Measurements from ENCODE around the gene KCNT2. TPM values are rescaled to one million over a fixed set of nuclear protein-coding genes. Genes with fewer than 3 reads are reported as not detected.
"Not testable (repeated sequence)": the region's sequence is repeated elsewhere in the genome, so short reads cannot be mapped to it uniquely, and the experiment has no call there.

The KCNT2 gene
- total and polyA plus RNA-seq, 2 donors, result 4.7 to 31.2 TPM

DNA sequence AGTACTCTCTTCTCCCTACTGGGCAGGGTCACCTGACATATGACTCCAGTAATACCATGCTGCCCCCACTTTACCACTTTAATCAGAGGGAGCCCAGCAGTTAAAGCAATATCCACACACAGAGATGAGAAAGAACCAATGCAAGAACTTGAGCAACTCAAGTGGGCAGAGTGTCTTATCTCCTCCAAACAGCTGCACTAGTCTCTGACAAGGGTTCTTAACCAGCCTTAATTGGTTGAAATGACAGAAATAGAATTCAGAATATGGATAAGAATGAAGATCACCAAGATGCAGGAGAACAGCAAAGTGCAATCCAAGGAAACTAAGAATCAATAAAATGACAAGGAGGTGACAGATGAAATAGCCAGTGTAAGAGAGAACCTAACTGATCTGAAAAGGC, 91.0 kb downstream of the KCNT2 start:
- H3K4me1 ChIP-seq (ENCODE audit: insufficient read depth), result no peaks in the 10 kb centered on the region
- no peak for DNase-seq (ENCODE audit: extremely low spot score)

DNA sequence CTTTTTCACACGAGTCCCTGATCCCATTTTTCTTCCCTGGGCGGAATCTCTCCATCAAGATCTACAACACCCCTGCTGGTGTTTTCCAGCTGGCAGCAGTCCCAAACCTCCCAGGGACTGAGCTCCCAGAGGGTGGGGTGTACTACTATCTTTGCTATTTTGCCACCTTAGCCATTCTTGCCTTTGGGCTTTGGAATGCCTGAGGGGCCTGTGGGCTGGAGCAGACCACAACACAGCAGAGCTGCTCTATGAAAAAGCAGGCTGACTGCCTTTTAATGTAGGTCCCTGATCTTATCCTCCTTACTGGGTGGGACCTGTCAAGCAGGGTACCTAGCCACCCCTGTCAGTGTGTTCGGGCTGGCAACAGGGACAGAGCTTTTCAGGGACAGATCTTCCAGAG, 91.9 kb downstream of the KCNT2 start:
- DNase-seq (ENCODE audit: extremely low spot score), result no peak
- no peak overlapping the region for H3K4me3 ChIP-seq (ENCODE audit: low read depth, low read length)
- H3K27ac ChIP-seq (ENCODE audit: low read depth), result no peak overlapping the region
- no peaks in the 10 kb centered on the region for H3K36me3 ChIP-seq (ENCODE audit: insufficient read depth)
- no peaks in the 10 kb centered on the region for H3K4me1 ChIP-seq (ENCODE audit: insufficient read depth)
- 78% methylated on average over 3 of the region's 3 CpGs for WGBS

More for the DNA sequence above, 91.0 kb downstream of the KCNT2 start:
- no peak overlapping the region for H3K27ac ChIP-seq (ENCODE audit: low read depth)
- H3K36me3 ChIP-seq (ENCODE audit: insufficient read depth), result no peaks in the 10 kb centered on the region
- H3K4me3 ChIP-seq (ENCODE audit: low read depth, low read length), result no peak overlapping the region

DNA sequence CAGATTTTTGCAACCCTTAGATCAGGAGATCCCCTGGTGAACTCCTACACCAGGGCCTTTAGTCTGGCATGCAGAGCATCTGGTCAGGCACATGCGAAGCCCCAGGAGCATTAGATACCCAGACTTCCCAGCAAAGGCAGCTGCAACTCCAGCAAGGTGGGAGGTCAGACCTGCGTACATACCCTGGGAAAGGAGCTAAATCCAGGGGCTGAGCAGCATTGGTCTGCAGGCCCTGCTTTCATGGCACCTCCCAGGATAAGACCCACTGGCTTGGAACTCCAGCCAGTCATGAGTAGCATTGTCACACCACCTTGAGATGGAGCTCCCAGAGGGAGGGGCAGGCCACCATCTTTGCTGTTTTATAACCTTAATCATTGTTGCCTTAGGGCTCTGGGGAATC, 92.3 kb downstream of the KCNT2 start:
- no peaks in the 10 kb centered on the region for H3K4me1 ChIP-seq (ENCODE audit: insufficient read depth)
- H3K4me3 ChIP-seq (ENCODE audit: low read depth, low read length), result no peak overlapping the region
- 98% methylated on average over 2 of the region's 2 CpGs for WGBS
- no peak for DNase-seq (ENCODE audit: extremely low spot score)
- no peaks in the 10 kb centered on the region for H3K36me3 ChIP-seq (ENCODE audit: insufficient read depth)
- H3K27ac ChIP-seq (ENCODE audit: low read depth), result no peak overlapping the region

DNA sequence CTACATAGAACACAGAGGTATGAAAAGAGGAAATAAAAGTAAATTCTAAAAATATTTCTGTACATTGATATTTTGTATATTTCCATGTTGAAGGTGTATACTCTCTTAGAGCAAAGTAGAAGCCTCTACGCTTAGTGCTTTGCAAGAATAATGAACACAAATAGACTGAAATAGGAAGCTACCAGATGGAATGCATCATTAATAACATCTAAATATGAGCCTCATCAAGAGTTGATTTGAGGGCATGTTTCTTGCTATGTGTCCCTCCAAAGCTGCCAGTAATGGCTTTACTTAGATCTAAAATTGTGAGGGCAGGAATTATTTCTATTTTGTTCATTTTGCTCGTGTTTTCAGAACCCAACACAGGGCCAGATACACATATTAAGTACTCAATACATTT, 94.4 kb downstream of the KCNT2 start:
- no peak overlapping the region for H3K4me3 ChIP-seq (ENCODE audit: low read depth, low read length)
- 77% methylated on average over 2 of the region's 2 CpGs for WGBS
- no peaks in the 10 kb centered on the region for H3K36me3 ChIP-seq (ENCODE audit: insufficient read depth)
- DNase-seq (ENCODE audit: extremely low spot score), result no peak
- no peak overlapping the region for H3K27ac ChIP-seq (ENCODE audit: low read depth)
- no peaks in the 10 kb centered on the region for H3K4me1 ChIP-seq (ENCODE audit: insufficient read depth)

DNA sequence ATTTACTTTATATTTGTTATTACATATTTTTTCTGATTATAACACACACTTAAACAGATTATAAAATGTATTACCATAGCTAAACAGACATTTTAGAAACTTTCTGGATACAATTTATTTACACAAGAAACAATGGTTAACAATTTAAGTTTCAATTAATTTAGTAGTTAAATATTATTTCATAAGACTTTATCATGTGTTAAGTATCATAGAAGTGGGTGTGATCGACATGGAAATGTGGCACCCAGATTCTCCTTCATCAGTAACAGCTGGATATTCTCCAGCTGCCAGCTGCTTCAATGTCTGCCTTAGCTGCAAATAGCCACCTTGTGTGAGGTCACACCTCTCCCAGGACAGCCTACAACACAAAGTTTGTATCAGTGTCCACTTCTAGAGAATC, 97.8 kb downstream of the KCNT2 start:
- H3K4me3 ChIP-seq (ENCODE audit: low read depth, low read length), result no peak overlapping the region
- no peaks in the 10 kb centered on the region for H3K36me3 ChIP-seq (ENCODE audit: insufficient read depth)
- 79% methylated on average over 1 of the region's 1 CpG for WGBS
- DNase-seq (ENCODE audit: extremely low spot score), result no peak
- H3K27ac ChIP-seq (ENCODE audit: low read depth), result no peak overlapping the region
- H3K4me1 ChIP-seq (ENCODE audit: insufficient read depth), result no peaks in the 10 kb centered on the region

DNA sequence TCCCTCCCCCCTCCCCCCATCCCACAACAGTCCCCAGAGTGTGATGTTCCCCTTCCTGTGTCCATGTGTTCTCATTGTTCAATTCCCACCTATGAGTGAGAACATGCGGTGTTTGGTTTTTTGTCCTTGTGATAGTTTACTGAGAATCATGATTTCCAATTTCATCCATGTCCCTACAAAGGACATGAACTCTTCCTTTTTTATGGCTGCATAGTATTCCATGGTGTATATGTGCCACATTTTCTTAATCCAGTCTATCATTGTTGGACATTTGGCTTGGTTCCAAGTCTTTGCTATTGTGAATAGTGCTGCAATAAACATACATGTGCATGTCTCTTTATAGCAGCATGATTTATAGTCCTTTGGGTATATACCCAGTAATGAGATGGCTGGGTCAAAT, 104.0 kb downstream of the KCNT2 start:
- H3K4me1 ChIP-seq (ENCODE audit: insufficient read depth); H3K4me3 ChIP-seq (ENCODE audit: low read depth, low read length); H3K27ac ChIP-seq (ENCODE audit: low read depth); H3K36me3 ChIP-seq (ENCODE audit: insufficient read depth); DNase-seq (ENCODE audit: extremely low spot score): not testable (repeated sequence)
- 100% methylated on average over 1 of the region's 1 CpG for WGBS

DNA sequence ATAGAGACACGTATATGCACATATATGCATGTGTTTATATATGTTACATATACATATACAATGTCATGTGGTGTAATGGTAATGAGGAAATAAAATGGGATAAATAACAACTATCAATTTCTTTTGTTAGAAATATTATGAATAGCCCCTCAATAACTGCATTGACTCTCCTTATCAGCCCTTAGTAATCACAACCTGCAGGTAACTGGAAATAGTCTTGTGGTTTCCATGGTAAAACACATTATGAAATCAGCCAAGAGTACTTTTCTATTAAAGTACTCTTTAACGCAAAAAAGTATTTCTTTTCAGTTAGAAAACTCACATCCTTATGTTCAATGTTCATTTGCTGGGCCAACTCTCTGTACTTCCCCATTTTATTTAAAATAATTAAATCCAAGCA, 105.8 kb downstream of the KCNT2 start:
- no peak overlapping the region for H3K27ac ChIP-seq (ENCODE audit: low read depth)
- H3K4me1 ChIP-seq (ENCODE audit: insufficient read depth), result no peaks in the 10 kb centered on the region
- no peak for DNase-seq (ENCODE audit: extremely low spot score)
- no peak overlapping the region for H3K4me3 ChIP-seq (ENCODE audit: low read depth, low read length)
- 93% methylated on average over 2 of the region's 2 CpGs for WGBS
- H3K36me3 ChIP-seq (ENCODE audit: insufficient read depth), result no peaks in the 10 kb centered on the region

DNA sequence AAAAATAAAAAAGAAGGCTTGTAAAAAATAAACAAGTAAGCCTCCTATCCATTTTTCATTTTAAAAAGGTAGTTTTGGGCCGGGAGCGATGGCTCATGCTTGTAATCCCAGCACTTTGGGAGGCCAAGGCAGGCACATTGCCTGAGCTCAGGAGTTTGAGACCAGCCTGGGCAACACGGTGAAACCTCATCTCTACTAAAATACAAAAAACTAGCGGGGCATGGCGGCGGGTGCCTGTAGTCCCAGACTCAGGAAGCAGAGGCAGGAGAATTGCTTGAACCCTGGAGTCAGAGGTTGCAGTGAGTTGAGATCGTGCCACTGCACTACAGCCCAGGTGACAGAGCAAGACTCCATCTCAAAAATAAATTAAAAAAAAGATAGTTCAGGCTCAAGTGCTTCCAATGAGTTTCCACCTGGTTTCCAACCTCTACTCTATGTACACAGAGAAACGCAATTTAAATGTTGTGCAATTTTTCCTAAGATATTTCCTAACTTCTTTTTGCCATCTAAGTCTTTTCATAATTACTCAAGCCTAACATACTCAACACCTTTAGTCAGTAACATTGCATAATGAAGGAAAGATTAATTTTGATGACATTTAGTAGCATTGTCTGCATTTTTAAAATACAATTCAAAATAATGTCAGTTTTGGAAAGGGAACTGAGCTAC, 106.3 kb downstream of the KCNT2 start:
- Histone ChIP-seq H3K4me3 (ENCODE audit: low read depth, low read length) (no peak overlapping the region), H3K36me3 (ENCODE audit: insufficient read depth) (no peaks in the 10 kb centered on the region), H3K27ac (ENCODE audit: low read depth) (no peak overlapping the region), H3K4me1 (ENCODE audit: insufficient read depth) (no peaks in the 10 kb centered on the region)
- 95% methylated on average over 8 of the region's 8 CpGs for WGBS
- DNase-seq (ENCODE audit: extremely low spot score), result no peak

DNA sequence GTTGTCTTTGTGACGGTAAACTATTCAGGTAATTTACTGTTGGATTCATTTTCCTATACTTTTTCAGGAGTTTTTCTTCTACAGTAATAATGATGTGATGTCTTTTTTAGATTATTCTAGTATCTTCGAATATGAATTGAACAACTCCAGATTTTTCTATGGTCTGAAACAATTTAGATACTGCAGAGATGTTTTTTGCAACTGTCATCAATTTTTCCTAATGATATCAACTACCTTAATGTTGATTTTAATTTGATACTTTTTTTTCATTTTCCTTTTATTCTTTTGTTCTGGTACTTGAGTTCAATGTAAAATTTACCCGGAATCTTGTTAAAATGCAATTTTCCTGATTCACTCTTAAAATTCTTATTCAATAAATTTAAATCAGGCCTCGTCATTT, 110.4 kb downstream of the KCNT2 start:
- WGBS, result 95% methylated on average over 4 of the region's 4 CpGs
- H3K4me1 ChIP-seq (ENCODE audit: insufficient read depth), result no peaks in the 10 kb centered on the region
- H3K36me3 ChIP-seq (ENCODE audit: insufficient read depth), result no peaks in the 10 kb centered on the region
- DNase-seq (ENCODE audit: extremely low spot score), result no peak
- H3K4me3 ChIP-seq (ENCODE audit: low read depth, low read length), result no peak overlapping the region
- H3K27ac ChIP-seq (ENCODE audit: low read depth), result no peak overlapping the region

DNA sequence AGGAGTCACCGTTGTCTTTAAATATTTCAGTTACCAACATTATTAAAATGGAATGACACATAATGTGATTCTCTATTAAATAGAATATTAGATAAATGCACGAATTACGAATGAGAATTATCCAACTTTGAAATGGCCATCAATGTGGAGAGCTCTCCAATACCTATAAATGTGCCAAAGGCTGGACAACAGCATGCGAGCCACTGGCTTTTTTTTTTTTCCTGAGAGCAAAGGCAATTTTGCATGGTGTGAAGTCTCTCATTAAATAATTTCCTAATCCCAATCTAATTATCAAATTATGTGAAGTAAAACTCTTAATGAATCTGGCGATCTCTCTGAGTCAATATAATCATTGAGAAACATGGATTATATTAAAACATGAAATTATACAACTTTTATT, 113.5 kb downstream of the KCNT2 start:
- Histone ChIP-seq H3K36me3 (ENCODE audit: insufficient read depth) (no peaks in the 10 kb centered on the region), H3K27ac (ENCODE audit: low read depth) (no peak overlapping the region), H3K4me1 (ENCODE audit: insufficient read depth) (no peaks in the 10 kb centered on the region), H3K4me3 (ENCODE audit: low read depth, low read length) (no peak overlapping the region)
- DNase-seq (ENCODE audit: extremely low spot score), result no peak
- WGBS, result 97% methylated on average over 5 of the region's 5 CpGs

DNA sequence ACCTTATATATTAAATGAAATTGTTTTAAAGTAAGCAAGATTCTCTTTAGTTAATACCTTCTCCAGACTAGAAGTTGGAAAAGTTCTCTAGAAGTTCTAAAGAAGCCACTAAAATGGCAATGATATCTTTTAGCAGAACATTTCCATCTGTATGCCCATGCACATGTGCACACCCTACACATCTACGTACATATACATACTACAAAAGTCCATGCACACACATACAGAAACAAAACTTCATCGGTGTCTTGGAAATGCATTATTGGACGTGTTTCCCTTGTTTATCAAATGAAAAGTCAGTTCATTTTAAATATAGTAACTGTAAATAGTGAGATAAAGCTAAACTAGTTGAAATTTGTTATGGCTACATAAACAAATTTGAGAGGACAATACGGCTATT, 114.4 kb downstream of the KCNT2 start:
- no peak overlapping the region for H3K27ac ChIP-seq (ENCODE audit: low read depth)
- no peak overlapping the region for H3K4me3 ChIP-seq (ENCODE audit: low read depth, low read length)
- no peaks in the 10 kb centered on the region for H3K36me3 ChIP-seq (ENCODE audit: insufficient read depth)
- no peaks in the 10 kb centered on the region for H3K4me1 ChIP-seq (ENCODE audit: insufficient read depth)
- DNase-seq (ENCODE audit: extremely low spot score), result no peak
- WGBS, result 83% methylated on average over 4 of the region's 4 CpGs

DNA sequence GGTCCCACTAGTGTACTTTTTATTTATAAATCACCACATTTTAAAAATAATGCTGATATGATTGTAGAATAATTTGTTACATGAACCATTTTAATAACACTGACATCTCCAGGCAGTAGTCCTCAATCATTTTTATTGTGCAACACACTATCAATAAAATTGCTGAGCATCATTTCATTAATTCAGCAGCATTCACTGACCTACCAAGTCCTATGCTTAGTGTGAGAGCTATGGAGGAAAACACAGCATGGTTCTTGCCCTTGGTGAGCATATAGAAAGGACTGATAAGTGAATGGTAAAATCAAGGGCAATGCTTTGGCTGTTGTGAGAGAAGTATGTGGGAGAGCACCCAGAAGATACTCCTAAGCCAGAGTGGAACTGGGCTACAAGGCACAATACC, 119.7 kb downstream of the KCNT2 start:
- Histone ChIP-seq H3K27ac (ENCODE audit: low read depth) (no peak overlapping the region), H3K4me3 (ENCODE audit: low read depth, low read length) (no peak overlapping the region), H3K36me3 (ENCODE audit: insufficient read depth) (no peaks in the 10 kb centered on the region), H3K4me1 (ENCODE audit: insufficient read depth) (no peaks in the 10 kb centered on the region)
- DNase-seq (ENCODE audit: extremely low spot score), result no peak

DNA sequence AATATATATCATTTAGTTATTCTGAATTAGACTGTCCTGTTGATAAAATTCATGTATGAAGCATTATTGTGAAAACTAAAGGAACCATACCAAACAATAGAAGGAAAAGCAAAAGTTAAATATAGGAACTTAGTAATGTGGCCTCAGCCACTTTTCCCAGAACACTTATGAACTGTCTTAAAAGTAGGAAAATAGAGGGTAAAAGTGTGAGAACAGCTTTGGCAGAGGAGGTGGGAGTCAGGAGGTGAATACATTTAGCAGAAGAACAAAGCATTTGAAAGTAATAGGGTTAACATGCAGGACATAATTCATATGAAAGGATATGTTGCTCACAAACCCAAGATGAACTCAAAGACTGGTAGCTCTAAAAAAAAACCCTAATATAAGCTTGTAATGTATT, 121.9 kb downstream of the KCNT2 start:
- DNase-seq (ENCODE audit: extremely low spot score), result no peak
- H3K36me3 ChIP-seq (ENCODE audit: insufficient read depth), result no peaks in the 10 kb centered on the region
- H3K4me3 ChIP-seq (ENCODE audit: low read depth, low read length), result no peak overlapping the region
- H3K27ac ChIP-seq (ENCODE audit: low read depth), result no peak overlapping the region
- H3K4me1 ChIP-seq (ENCODE audit: insufficient read depth), result no peaks in the 10 kb centered on the region

DNA sequence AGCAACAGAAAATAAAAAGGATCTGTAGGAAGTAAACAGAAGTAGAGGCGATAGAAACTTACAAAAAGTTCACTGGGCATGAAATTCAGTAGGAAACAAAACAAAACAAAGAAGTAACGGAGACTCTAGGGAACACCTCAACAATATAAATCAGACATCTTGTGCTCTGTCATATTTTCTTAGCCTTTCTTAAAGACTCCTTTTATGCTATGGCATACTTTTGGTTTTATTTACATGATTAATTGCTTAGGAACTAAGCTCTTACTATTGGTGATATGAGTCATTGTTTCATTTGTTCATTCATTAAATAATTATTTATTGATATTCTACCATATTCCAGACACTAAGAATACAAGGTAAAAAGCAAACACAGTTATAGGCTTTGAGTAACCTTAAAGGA, 126.6 kb downstream of the KCNT2 start:
- Histone ChIP-seq H3K27ac (ENCODE audit: low read depth) (no peak overlapping the region), H3K4me3 (ENCODE audit: low read depth, low read length) (no peak overlapping the region), H3K36me3 (ENCODE audit: insufficient read depth) (no peaks in the 10 kb centered on the region), H3K4me1 (ENCODE audit: insufficient read depth) (no peaks in the 10 kb centered on the region)
- DNase-seq (ENCODE audit: extremely low spot score), result no peak
- 86% methylated on average over 2 of the region's 2 CpGs for WGBS

DNA sequence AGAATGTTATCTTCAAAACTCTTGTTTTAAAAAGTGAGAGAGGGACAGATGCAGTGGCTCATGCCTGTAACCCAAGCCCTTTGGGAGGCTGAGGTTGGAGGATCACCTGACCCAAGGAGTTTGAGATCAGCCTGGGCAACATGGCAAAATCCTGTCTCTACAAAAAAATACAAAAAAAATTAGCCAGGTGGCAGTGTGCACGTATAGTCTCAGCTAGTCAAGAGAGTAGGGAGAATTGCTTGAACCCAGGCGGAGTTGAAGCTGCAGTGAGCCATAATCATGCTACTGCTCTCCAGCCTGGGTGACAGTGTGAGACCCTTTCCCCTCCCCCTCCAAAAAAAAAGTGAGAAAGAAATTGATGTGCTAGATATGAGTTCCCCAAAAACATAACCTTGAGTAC, 131.0 kb downstream of the KCNT2 start:
- no peaks in the 10 kb centered on the region for H3K36me3 ChIP-seq (ENCODE audit: insufficient read depth)
- no peaks in the 10 kb centered on the region for H3K4me1 ChIP-seq (ENCODE audit: insufficient read depth)
- no peak overlapping the region for H3K4me3 ChIP-seq (ENCODE audit: low read depth, low read length)
- no peak overlapping the region for H3K27ac ChIP-seq (ENCODE audit: low read depth)
- WGBS, result 94% methylated on average over 2 of the region's 2 CpGs
- DNase-seq (ENCODE audit: extremely low spot score), result no peak

Data from urinary bladder (tissue), 4 donors.